HEK293 (cell line): ENCODE results near the gene BPHL.

Experiments used
- MYNN ChIP-seq: fragments of 450-650 bp; formaldehyde crosslinking; IDR thresholded peaks from 2 replicates; pipeline ENCODE4 v1.5.1; 2016; ENCODE audit warnings: missing biosample characterization, missing genetic modification characterization, borderline replicate concordance
- TCF7L2 ChIP-seq: IDR thresholded peaks from 2 replicates; pipeline ENCODE4 v1.6.1; 2011; ENCODE audit warnings: low read depth, mild to moderate bottlenecking, inconsistent platforms, low read length, moderate library complexity, borderline replicate concordance
- ZBTB7A ChIP-seq: fragments of 450-650 bp; formaldehyde crosslinking; IDR thresholded peaks from 2 replicates; pipeline ENCODE4 v1.5.1; 2016; ENCODE audit warnings: low read depth, missing biosample characterization, missing genetic modification characterization
- ZFP3 ChIP-seq: fragments of 450-650 bp; formaldehyde crosslinking; IDR thresholded peaks from 2 replicates; pipeline ENCODE4 v1.5.1; 2016; ENCODE audit warnings: low read depth, missing biosample characterization, missing genetic modification characterization
- TF ChIP-seq, protein P1 (sequence below): fragments of 450-650 bp; formaldehyde crosslinking; IDR thresholded peaks from 2 replicates; pipeline ENCODE4 v1.5.1; 2016; ENCODE audit warnings: missing biosample characterization, missing genetic modification characterization
- TF ChIP-seq, protein P2 (sequence below): fragments of 450-650 bp; formaldehyde crosslinking; IDR thresholded peaks from 2 replicates; pipeline ENCODE4 v1.5.1; 2016; ENCODE audit warnings: missing biosample characterization, missing genetic modification characterization
- TF ChIP-seq, protein P3 (sequence below): fragments of 450-650 bp; formaldehyde crosslinking; IDR thresholded peaks from 2 replicates; pipeline ENCODE4 v1.5.1; 2016; ENCODE audit warnings: missing biosample characterization, missing genetic modification characterization
- TF ChIP-seq, protein P4 (sequence below): fragments of 450-650 bp; formaldehyde crosslinking; IDR thresholded peaks from 2 replicates; pipeline ENCODE4 v1.5.1; 2017; ENCODE audit warnings: missing biosample characterization, missing genetic modification characterization

DNA sequence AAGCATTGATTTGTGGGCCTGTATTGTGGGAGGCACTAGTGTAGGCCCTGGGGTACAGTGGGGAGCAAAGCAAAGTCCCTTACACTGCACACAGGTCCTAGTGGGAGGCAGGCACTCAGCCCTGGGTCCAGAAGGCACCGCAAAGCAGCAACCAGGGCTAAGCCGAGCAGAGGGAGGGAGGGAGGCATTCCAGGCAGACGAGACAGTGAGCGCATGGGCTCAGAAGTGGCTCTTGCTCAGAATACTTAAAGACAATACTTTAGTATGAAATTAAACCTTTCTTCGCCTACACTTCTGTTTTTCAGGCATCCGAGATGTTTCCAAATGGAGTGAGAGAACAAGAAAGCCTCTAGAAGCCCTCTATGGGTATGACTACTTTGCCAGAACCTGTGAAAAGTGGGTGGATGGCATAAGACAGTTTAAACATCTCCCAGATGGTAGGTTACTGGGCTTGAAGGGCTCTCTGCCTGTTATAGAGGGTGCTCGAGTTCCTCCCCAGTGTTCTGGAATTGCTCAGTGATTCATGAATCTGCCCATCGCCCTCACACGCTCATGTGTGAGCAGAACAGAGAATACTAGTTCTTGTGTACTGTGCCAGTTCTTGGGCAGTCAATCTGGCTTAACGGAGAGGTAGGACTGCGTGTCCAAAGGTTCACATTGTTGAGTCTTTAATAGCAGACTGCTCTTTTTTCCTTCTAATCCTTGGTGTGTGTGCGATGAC is 18.7 kb downstream of the BPHL start:
- TF ChIP-seq TCF7L2 (no peak), ZFP3 (tag by site-specific recombination) (no peak), ZBTB7A (no peak), MYNN (tag by site-specific recombination) (no peak)
- TF ChIP-seq, protein P1, sequence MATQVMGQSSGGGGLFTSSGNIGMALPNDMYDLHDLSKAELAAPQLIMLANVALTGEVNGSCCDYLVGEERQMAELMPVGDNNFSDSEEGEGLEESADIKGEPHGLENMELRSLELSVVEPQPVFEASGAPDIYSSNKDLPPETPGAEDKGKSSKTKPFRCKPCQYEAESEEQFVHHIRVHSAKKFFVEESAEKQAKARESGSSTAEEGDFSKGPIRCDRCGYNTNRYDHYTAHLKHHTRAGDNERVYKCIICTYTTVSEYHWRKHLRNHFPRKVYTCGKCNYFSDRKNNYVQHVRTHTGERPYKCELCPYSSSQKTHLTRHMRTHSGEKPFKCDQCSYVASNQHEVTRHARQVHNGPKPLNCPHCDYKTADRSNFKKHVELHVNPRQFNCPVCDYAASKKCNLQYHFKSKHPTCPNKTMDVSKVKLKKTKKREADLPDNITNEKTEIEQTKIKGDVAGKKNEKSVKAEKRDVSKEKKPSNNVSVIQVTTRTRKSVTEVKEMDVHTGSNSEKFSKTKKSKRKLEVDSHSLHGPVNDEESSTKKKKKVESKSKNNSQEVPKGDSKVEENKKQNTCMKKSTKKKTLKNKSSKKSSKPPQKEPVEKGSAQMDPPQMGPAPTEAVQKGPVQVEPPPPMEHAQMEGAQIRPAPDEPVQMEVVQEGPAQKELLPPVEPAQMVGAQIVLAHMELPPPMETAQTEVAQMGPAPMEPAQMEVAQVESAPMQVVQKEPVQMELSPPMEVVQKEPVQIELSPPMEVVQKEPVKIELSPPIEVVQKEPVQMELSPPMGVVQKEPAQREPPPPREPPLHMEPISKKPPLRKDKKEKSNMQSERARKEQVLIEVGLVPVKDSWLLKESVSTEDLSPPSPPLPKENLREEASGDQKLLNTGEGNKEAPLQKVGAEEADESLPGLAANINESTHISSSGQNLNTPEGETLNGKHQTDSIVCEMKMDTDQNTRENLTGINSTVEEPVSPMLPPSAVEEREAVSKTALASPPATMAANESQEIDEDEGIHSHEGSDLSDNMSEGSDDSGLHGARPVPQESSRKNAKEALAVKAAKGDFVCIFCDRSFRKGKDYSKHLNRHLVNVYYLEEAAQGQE (tag by site-specific recombination) = no peak
- TF ChIP-seq, protein P2, sequence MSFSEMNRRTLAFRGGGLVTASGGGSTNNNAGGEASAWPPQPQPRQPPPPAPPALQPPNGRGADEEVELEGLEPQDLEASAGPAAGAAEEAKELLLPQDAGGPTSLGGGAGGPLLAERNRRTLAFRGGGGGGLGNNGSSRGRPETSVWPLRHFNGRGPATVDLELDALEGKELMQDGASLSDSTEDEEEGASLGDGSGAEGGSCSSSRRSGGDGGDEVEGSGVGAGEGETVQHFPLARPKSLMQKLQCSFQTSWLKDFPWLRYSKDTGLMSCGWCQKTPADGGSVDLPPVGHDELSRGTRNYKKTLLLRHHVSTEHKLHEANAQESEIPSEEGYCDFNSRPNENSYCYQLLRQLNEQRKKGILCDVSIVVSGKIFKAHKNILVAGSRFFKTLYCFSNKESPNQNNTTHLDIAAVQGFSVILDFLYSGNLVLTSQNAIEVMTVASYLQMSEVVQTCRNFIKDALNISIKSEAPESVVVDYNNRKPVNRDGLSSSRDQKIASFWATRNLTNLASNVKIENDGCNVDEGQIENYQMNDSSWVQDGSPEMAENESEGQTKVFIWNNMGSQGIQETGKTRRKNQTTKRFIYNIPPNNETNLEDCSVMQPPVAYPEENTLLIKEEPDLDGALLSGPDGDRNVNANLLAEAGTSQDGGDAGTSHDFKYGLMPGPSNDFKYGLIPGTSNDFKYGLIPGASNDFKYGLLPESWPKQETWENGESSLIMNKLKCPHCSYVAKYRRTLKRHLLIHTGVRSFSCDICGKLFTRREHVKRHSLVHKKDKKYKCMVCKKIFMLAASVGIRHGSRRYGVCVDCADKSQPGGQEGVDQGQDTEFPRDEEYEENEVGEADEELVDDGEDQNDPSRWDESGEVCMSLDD (tag by site-specific recombination) = no peak
- TF ChIP-seq, protein P3, sequence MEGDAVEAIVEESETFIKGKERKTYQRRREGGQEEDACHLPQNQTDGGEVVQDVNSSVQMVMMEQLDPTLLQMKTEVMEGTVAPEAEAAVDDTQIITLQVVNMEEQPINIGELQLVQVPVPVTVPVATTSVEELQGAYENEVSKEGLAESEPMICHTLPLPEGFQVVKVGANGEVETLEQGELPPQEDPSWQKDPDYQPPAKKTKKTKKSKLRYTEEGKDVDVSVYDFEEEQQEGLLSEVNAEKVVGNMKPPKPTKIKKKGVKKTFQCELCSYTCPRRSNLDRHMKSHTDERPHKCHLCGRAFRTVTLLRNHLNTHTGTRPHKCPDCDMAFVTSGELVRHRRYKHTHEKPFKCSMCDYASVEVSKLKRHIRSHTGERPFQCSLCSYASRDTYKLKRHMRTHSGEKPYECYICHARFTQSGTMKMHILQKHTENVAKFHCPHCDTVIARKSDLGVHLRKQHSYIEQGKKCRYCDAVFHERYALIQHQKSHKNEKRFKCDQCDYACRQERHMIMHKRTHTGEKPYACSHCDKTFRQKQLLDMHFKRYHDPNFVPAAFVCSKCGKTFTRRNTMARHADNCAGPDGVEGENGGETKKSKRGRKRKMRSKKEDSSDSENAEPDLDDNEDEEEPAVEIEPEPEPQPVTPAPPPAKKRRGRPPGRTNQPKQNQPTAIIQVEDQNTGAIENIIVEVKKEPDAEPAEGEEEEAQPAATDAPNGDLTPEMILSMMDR = no peak
- TF ChIP-seq, protein P4, sequence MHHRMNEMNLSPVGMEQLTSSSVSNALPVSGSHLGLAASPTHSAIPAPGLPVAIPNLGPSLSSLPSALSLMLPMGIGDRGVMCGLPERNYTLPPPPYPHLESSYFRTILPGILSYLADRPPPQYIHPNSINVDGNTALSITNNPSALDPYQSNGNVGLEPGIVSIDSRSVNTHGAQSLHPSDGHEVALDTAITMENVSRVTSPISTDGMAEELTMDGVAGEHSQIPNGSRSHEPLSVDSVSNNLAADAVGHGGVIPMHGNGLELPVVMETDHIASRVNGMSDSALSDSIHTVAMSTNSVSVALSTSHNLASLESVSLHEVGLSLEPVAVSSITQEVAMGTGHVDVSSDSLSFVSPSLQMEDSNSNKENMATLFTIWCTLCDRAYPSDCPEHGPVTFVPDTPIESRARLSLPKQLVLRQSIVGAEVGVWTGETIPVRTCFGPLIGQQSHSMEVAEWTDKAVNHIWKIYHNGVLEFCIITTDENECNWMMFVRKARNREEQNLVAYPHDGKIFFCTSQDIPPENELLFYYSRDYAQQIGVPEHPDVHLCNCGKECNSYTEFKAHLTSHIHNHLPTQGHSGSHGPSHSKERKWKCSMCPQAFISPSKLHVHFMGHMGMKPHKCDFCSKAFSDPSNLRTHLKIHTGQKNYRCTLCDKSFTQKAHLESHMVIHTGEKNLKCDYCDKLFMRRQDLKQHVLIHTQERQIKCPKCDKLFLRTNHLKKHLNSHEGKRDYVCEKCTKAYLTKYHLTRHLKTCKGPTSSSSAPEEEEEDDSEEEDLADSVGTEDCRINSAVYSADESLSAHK (tag by site-specific recombination) = no peak
